K562 (cell line): ENCODE data around the gene LRRC1. TPM values are rescaled to one million over a fixed set of nuclear protein-coding genes. Genes with fewer than 3 reads are reported as not detected.

Experiments used
- ATAC-seq: fragments of 200-7000 bp; cut with Tn5 transposase; 3 replicates; pipeline ENCODE4 v1.9.1; 2020; ENCODE audit warnings: moderate library complexity
- BruUV-seq: library from RNA; stranded (reverse); fragments of 400-500 nt; replicated peaks from 2 replicates; lab custom pipeline; 2021; lab: Mats Ljungman, UMichigan
- CTCF ChIA-PET: fragments of 300-600 bp; formaldehyde crosslinking; extraction: SDS; loops from one replicate; lab custom pipeline; 2021; ENCODE audit warnings: low intra/inter-chr PET ratio; lab: Yijun Ruan, JAX
- POLR2A ChIA-PET: fragments of 300-600, 350-650 bp; sonication (Branson Sonifier 250); formaldehyde crosslinking; extraction: SDS; loops from one replicate; lab custom pipeline; 2021; ENCODE audit warnings: antibody characterized with exemption, inconsistent platforms; lab: Yijun Ruan, JAX
- DNase-seq, 4 experiments: peaks; one replicate each; pipeline versions ENCODE4 v3.0.0 to v3.0.0-alpha.2; 2011 to 2018; ENCODE audit warnings: low spot score in 3 of 4, mixed read lengths in 3 of 4; ENCODE audit errors: extremely low read depth in 1 of 4
- FAIRE-seq: peaks from 2 replicates; lab custom pipeline; 2011; peaks lifted over from hg19 to GRCh38; lab: Jason Lieb, UNC
- H2AFZ ChIP-seq: 2 replicates; pipeline ENCODE4 v1.6.0; 2011; ENCODE audit warnings: low read depth, low read length, control low read depth, inconsistent platforms
- H3K27ac ChIP-seq: fragments of 200-600 bp; 3 replicates; pipeline ENCODE4 v1.8.0; 2011; ENCODE audit warnings: low read depth, mild to moderate bottlenecking, control low read depth, inconsistent platforms, low read length, moderate library complexity, mixed read lengths; ENCODE audit errors: extremely low read depth
- H3K27me3 ChIP-seq, 2 experiments: fragments of 300-600 bp in 1 of 2; 2 replicates in 1 of 2; 3 replicates in 1 of 2; pipeline versions ENCODE4 v1.6.0 to v1.8.0; 2011; ENCODE audit warnings: inconsistent platforms in 2 of 2, low read length in 2 of 2, mild to moderate bottlenecking in 1 of 2, mixed read lengths in 1 of 2, moderate library complexity in 1 of 2; ENCODE audit not compliant: control insufficient read depth in 2 of 2, insufficient read depth in 2 of 2
- H3K36me3 ChIP-seq: fragments of 300-600 bp; 3 replicates; pipeline ENCODE4 v1.8.0; 2011; ENCODE audit warnings: mild to moderate bottlenecking, low read length, inconsistent platforms; ENCODE audit not compliant: control insufficient read depth, insufficient read depth
- H3K4me1 ChIP-seq, 2 experiments: fragments of 200-600 bp in 1 of 2; replicated peaks in 1 of 2; 2 replicates in 1 of 2; 3 replicates in 1 of 2; pipeline versions ENCODE4 v1.5.1 to v1.8.0; 2011; ENCODE audit warnings: inconsistent platforms in 2 of 2, low read length in 2 of 2, mild to moderate bottlenecking in 1 of 2, mixed read lengths in 1 of 2, moderate library complexity in 1 of 2; ENCODE audit not compliant: control insufficient read depth in 2 of 2, insufficient read depth in 2 of 2
- H3K4me2 ChIP-seq: 2 replicates; pipeline ENCODE4 v1.6.1; 2011; ENCODE audit warnings: low read length, control low read depth, inconsistent platforms, mixed read lengths; ENCODE audit not compliant: insufficient read depth
- H3K4me3 ChIP-seq: fragments of 200-600 bp; sonication (generic), shearing (Covaris generic); 2 replicates; pipeline ENCODE4 v1.5.1; 2016; ENCODE audit warnings: control low read depth, inconsistent platforms
- H3K79me2 ChIP-seq: fragments of 200-600 bp; 3 replicates; pipeline ENCODE4 v1.8.0; 2011; ENCODE audit warnings: low read length, inconsistent platforms; ENCODE audit not compliant: control insufficient read depth, insufficient read depth
- H3K9ac ChIP-seq, 2 experiments: 2 replicates each; pipeline versions ENCODE4 v1.6.0 to v1.6.1; 2011; ENCODE audit warnings: low read depth in 2 of 2, low read length in 2 of 2, control low read depth in 1 of 2, inconsistent platforms in 1 of 2, mild to moderate bottlenecking in 1 of 2, mixed read lengths in 1 of 2; ENCODE audit not compliant: insufficient read depth in 1 of 2
- H3K9me1 ChIP-seq: one replicate; pipeline ENCODE4 v1.6.0; 2011; ENCODE audit warnings: inconsistent platforms, mild to moderate bottlenecking, low read length, moderate library complexity; ENCODE audit not compliant: control insufficient read depth, insufficient read depth
- H3K9me3 ChIP-seq: replicated peaks from 2 replicates; pipeline ENCODE4 v1.5.1; 2011; ENCODE audit warnings: low read depth, low read length, inconsistent platforms; ENCODE audit not compliant: control insufficient read depth, insufficient read depth
- H4K20me1 ChIP-seq: replicated peaks from 2 replicates; pipeline ENCODE4 v1.6.1; 2011; ENCODE audit warnings: low read length, inconsistent platforms, mixed read lengths; ENCODE audit not compliant: control insufficient read depth, insufficient read depth
- ATF2 ChIP-seq: sonication (generic); formaldehyde crosslinking; IDR thresholded peaks from 2 replicates; pipeline ENCODE4 v1.8.1; 2022; ENCODE audit warnings: missing genetic modification reagents
- GATAD2B ChIP-seq: fragments of 450-650 bp; IDR thresholded peaks from 2 replicates; pipeline ENCODE4 v1.6.1; 2017; ENCODE audit warnings: mild to moderate bottlenecking, borderline replicate concordance
- HNRNPH1 ChIP-seq: fragments of 200-400 bp; formaldehyde crosslinking; optimal IDR thresholded peaks from 2 replicates; pipeline ENCODE3; 2017; ENCODE audit warnings: low read depth, mild to moderate bottlenecking, low read length, moderate library complexity
- LCOR ChIP-seq: sonication (generic); formaldehyde crosslinking; IDR thresholded peaks from 2 replicates; pipeline ENCODE4 v1.8.0; 2022; ENCODE audit warnings: mild to moderate bottlenecking, missing genetic modification reagents
- NFIX ChIP-seq: fragments of 250-450 bp; sonication (Bioruptor Pico); IDR thresholded peaks from 2 replicates; pipeline ENCODE4 v1.4.0; 2020; ENCODE audit warnings: low read depth, mild to moderate bottlenecking, moderate library complexity
- NR3C1 ChIP-seq: sonication (generic); formaldehyde crosslinking; IDR thresholded peaks from 2 replicates; pipeline ENCODE4 v1.8.1; 2022; ENCODE audit warnings: missing genetic modification reagents
- RBM39 ChIP-seq: fragments of 200-400 bp; formaldehyde crosslinking; optimal IDR thresholded peaks from 2 replicates; pipeline ENCODE3; 2018; ENCODE audit warnings: low read depth, low read length
- SMAD1 ChIP-seq: fragments of 150-350 bp; IDR thresholded peaks from 2 replicates; pipeline ENCODE4 v1.6.1; 2014; ENCODE audit warnings: low read length, low read depth; ENCODE audit not compliant: partially characterized antibody
- SMARCE1 ChIP-seq: fragments of 450-650 bp; IDR thresholded peaks from 2 replicates; pipeline ENCODE4 v1.7.1; 2016; ENCODE audit warnings: mild to moderate bottlenecking
- SRSF9 ChIP-seq: fragments of 200-400 bp; formaldehyde crosslinking; IDR thresholded peaks from 2 replicates; pipeline ENCODE4 v1.6.1; 2017; ENCODE audit warnings: low read depth, low read length, borderline replicate concordance
- ZNF551 ChIP-seq: fragments of 250-450 bp; sonication (Bioruptor Pico); IDR thresholded peaks from 2 replicates; pipeline ENCODE4 v1.5.0; 2021; ENCODE audit warnings: mild to moderate bottlenecking, moderate library complexity
- ZNF75A ChIP-seq: fragments of 450-650 bp; formaldehyde crosslinking; IDR thresholded peaks from 2 replicates; pipeline ENCODE4 v1.4.0; 2020; ENCODE audit warnings: mild to moderate bottlenecking
- ZZZ3 ChIP-seq: fragments of 450-650 bp; IDR thresholded peaks from 2 replicates; pipeline ENCODE4 v1.6.1; 2016; ENCODE audit warnings: antibody characterized with exemption, mild to moderate bottlenecking, moderate library complexity
- WGBS: fragments of 100-300 bp; shearing (Covaris generic); methylation state at CpG from one replicate; pipeline ENCODE4 v1.1.6; 2016; ENCODE audit warnings: low coverage, mixed read lengths; ENCODE audit not compliant: insufficient coverage; ENCODE audit errors: missing lambda C conversion rate; 5-methylcytosine and 5-hydroxymethylcytosine counted together
- in situ Hi-C: fragments of 300-500 bp; cut with MboI; formaldehyde crosslinking; loops from 4 replicates; pipeline ENCODE4 v1.15.0; 2018; ENCODE audit warnings: inconsistent platforms, mixed read lengths
- intact Hi-C: fragments of 100-400 bp; cut with micrococcal nuclease; formaldehyde crosslinking; loops from 2 replicates; pipeline ENCODE4 v1.14.2; 2022
- polyA plus RNA-seq, 8 experiments: library from polyadenylated mRNA; depleted of rRNA in 4 of 8; stranded (reverse) in 5 of 8; unstranded in 3 of 8; fragments of >200 nt; fragmentation: Nextera tagmentation in 2 of 8; fragmentation: Illumina TruSeq in 1 of 8; extraction: Ambion mirVana in 2 of 8; extraction: Trizol in 1 of 8; gene quantifications; 2 replicates each; pipeline versions ENCODE4 v1.2.1 to v1.2.3, GENCODE V29; 2011 to 2014; ENCODE audit warnings: inconsistent platforms in 1 of 8, missing spikeins in 1 of 8
- total RNA-seq, 7 experiments: library from RNA; depleted of rRNA in 6 of 7; stranded (reverse); fragments of >200 nt in 6 of 7; fragmentation: Illumina TruSeq in 2 of 7; extraction: Trizol in 2 of 7; gene quantifications; 2 replicates each; pipeline versions ENCODE4 v1.2.1 to v1.2.3, GENCODE V29; 2011 to 2021; ENCODE audit warnings: low replicate concordance in 1 of 7

Gene LRRC1
- total and polyA plus RNA-seq, 9 of the 15 experiments (the other 6 are each of a cell fraction or from before 2014, with no cell fraction given) = not detected

GRCh38 chr6:53815381-53816119 lies 20.7 kb downstream of the LRRC1 start:
- Histone ChIP-seq H3K9ac (no peak overlapping the region), H3K4me2 (no peak overlapping the region), H3K27me3 (no peaks in the 10 kb centered on the region), H4K20me1 (no peaks in the 10 kb centered on the region), H3K36me3 (no peaks in the 10 kb centered on the region), H3K27ac (no peak overlapping the region), H2AFZ (no peak overlapping the region), H3K9me3 (no peaks in the 10 kb centered on the region; the same call in 1 of the 2 replicates), H3K4me1 (no peaks in the 10 kb centered on the region), H3K79me2 (no peaks in the 10 kb centered on the region), H3K4me3 (no peak overlapping the region), H3K9me1 (no peaks in the 10 kb centered on the region)
- no TSS peak for BruUV-seq
- WGBS = 0% methylated on average over 7 of the region's 7 CpGs
- in situ Hi-C loops = no loop called here
- ATAC-seq (no peak), DNase-seq (no peak), FAIRE-seq (no peak)
- intact Hi-C loops = no loop called here
- POLR2A ChIA-PET = interaction anchor here (0.6 to 0.9 kb wide), 2 partner anchors 9 to 12 kb away, joined by 3 to 4 read pairs; no protein-coding TSS in a partner anchor
- CTCF ChIA-PET = no interaction called here
- no peak for TF ChIP-seq GATAD2B
- no peak for TF ChIP-seq LCOR (CRISPR knock-in tag)
- TF ChIP-seq SMARCE1 = no peak
- no peak for TF ChIP-seq SMAD1

DNA sequence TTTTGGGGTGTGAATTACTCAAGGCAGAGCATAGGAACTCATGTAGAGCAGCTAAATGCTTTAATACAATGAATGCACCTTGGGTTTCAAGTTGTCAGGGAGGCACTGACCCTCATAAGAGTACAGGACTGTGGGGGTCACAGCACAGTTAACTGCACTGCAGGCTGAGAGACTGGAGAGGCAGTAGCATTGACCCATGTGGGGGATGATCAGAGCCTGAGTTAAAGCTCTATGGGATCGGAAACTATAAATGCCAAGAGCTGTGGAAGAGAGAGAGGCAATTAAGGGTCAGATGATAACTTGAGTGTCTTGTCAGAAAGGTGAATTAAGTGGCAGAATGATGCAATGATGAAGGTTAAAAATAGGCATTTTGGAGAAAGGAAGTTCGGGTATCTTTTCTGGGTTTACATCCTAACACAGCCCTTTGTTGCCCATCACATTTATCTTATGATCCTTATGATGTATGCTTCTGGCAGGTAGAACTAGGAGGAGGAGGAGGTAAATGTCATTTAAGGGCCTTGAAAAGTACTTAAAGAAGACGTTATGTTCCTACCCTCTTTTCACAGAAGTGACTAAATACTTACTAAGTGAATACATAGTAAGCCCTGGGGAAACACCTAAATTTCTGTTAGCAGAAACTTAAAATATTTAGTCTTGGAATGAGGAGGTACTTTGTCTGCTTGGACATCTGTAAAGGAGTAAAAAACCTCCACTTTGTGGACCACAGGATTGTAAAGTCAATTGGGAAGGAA lies 24.2 kb downstream of the LRRC1 start:
- WGBS = 3% methylated on average over 3 of the region's 3 CpGs
- no peak overlapping the region for H2AFZ ChIP-seq
- TF ChIP-seq ZNF551 (CRISPR knock-in tag) (no peak), ATF2 (no peak), SRSF9 (no peak), NR3C1 (CRISPR knock-in tag) (no peak), ZNF75A (CRISPR knock-in tag) (no peak), ZZZ3 (no peak), NFIX (CRISPR knock-in tag) (no peak), HNRNPH1 (no peak), RBM39 (no peak)

More for the DNA sequence above, 24.2 kb downstream of the LRRC1 start:
- Histone ChIP-seq H3K79me2 (no peaks in the 10 kb centered on the region), H3K4me1 (no peaks in the 10 kb centered on the region), H3K27me3 (no peaks in the 10 kb centered on the region), H3K27ac (no peak overlapping the region), H3K9ac (no peak overlapping the region), H3K4me2 (no peak overlapping the region), H3K4me3 (no peak overlapping the region), H3K9me1 (no peaks in the 10 kb centered on the region), H3K36me3 (no peaks in the 10 kb centered on the region), H4K20me1 (no peaks in the 10 kb centered on the region), H3K9me3 (no peaks in the 10 kb centered on the region; the same call in 1 of the 2 replicates)
- ChIA-PET CTCF (no interaction called here), POLR2A (no interaction called here)
- no TSS peak for BruUV-seq
- no peak for FAIRE-seq
- ATAC-seq = no peak
- no peak for DNase-seq
- intact Hi-C loops = no loop called here
- in situ Hi-C loops = no loop called here
